ENCODE data around the gene ADAMTSL3.
"Not testable (repeated sequence)": the region's sequence is repeated elsewhere in the genome, so short reads cannot be mapped to it uniquely, and the experiment has no call there.

The ADAMTSL3 gene

DNA sequence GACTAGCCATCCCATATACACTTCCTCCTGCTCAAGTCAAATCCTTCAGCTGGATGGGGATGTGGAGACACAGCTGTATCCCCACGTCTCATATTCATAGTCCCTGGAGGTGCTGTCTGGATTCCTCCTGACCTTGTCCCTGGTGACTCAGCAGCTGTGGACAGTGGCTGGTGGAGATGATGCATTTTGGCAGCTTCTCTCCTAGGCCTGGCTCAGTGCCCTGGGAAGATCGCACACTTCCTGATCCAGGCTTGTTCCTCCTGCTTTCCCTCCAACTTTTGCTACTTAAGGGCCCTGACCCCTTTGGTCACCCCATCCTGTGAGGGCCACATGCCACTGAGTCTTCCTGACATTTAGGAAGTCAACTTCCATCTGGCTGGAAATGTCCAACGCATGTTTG lies 44.4 kb downstream of the ADAMTSL3 start:
- Histone ChIP-seq H3K27me3 (ENCODE audit: insufficient read depth, poor library complexity, severe bottlenecking) (no peaks in the 10 kb centered on the region), H3K4me3 (ENCODE audit: severe bottlenecking) (no peak overlapping the region), H3K27ac (ENCODE audit: poor library complexity, severe bottlenecking) (peak overlapping the region; percentile 3), H3K9me3 (ENCODE audit: severe bottlenecking) (no peaks in the 10 kb centered on the region), H3K4me1 (ENCODE audit: insufficient read depth, poor library complexity, severe bottlenecking) (peaks cover 16% of the 10 kb centered on the region), H3K36me3 (ENCODE audit: low read depth) (no peaks in the 10 kb centered on the region)
- ATAC-seq (ENCODE audit: low read depth) (peak; percentile 71), DNase-seq (ENCODE audit: low spot score) (no peak)
- TF ChIP-seq, protein P1, sequence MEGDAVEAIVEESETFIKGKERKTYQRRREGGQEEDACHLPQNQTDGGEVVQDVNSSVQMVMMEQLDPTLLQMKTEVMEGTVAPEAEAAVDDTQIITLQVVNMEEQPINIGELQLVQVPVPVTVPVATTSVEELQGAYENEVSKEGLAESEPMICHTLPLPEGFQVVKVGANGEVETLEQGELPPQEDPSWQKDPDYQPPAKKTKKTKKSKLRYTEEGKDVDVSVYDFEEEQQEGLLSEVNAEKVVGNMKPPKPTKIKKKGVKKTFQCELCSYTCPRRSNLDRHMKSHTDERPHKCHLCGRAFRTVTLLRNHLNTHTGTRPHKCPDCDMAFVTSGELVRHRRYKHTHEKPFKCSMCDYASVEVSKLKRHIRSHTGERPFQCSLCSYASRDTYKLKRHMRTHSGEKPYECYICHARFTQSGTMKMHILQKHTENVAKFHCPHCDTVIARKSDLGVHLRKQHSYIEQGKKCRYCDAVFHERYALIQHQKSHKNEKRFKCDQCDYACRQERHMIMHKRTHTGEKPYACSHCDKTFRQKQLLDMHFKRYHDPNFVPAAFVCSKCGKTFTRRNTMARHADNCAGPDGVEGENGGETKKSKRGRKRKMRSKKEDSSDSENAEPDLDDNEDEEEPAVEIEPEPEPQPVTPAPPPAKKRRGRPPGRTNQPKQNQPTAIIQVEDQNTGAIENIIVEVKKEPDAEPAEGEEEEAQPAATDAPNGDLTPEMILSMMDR (IDR thresholded peaks at IDR 0.05; ENCODE audit: poor library complexity, severe bottlenecking), result no peak

- Histone ChIP-seq H3K36me3 (ENCODE audit: low read depth) (no peaks in the 10 kb centered on the region), H3K4me3 (ENCODE audit: severe bottlenecking) (no peak overlapping the region), H3K9me3 (ENCODE audit: severe bottlenecking) (no peaks in the 10 kb centered on the region), H3K27ac (ENCODE audit: poor library complexity, severe bottlenecking) (no peak overlapping the region), H3K27me3 (ENCODE audit: insufficient read depth, poor library complexity, severe bottlenecking) (no peaks in the 10 kb centered on the region), H3K4me1 (ENCODE audit: insufficient read depth, poor library complexity, severe bottlenecking) (peaks cover 16% of the 10 kb centered on the region)
- ATAC-seq (ENCODE audit: low read depth) (no peak), DNase-seq (ENCODE audit: low spot score) (no peak)
- TF ChIP-seq, protein P1 (IDR thresholded peaks at IDR 0.05; ENCODE audit: poor library complexity, severe bottlenecking), result no peak
These were observed 45.1 kb downstream of the ADAMTSL3 start for GRCh38 chr15:83699028-83699427.

DNA sequence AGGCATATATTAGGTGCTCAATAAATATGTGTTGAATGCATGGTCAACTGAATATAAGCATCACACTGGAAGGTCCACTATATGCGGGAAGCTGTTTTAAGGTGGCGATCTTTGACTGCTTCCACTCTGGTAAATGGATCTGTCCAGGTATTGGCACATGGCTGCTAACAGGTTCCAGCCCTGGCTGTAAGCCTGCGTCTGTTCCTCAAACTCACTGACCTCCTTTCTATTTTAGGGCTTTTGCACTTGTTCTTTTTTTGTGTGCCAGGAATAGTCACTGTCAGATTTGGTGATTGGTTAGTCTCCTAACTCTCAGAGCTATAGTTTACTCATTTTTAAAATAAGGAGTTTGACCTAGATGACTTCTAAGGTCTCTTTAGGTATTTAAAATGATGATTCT lies 46.2 kb downstream of the ADAMTSL3 start:
- Histone ChIP-seq H3K4me3 (ENCODE audit: severe bottlenecking) (no peak overlapping the region), H3K4me1 (ENCODE audit: insufficient read depth, poor library complexity, severe bottlenecking) (peaks cover 12% of the 10 kb centered on the region)
- ATAC-seq (ENCODE audit: low read depth), result no peak

GRCh38 chr15:83702314-83702713 lies 48.4 kb downstream of the ADAMTSL3 start:
- H3K27me3 ChIP-seq (ENCODE audit: insufficient read depth, poor library complexity, severe bottlenecking); H3K4me1 ChIP-seq (ENCODE audit: insufficient read depth, poor library complexity, severe bottlenecking); DNase-seq (ENCODE audit: low spot score); H3K9me3 ChIP-seq (ENCODE audit: severe bottlenecking); ATAC-seq (ENCODE audit: low read depth); H3K27ac ChIP-seq (ENCODE audit: poor library complexity, severe bottlenecking); H3K4me3 ChIP-seq (ENCODE audit: severe bottlenecking); H3K36me3 ChIP-seq (ENCODE audit: low read depth): not testable (repeated sequence)

More for the DNA sequence above, 46.2 kb downstream of the ADAMTSL3 start:
- no peaks in the 10 kb centered on the region for H3K27me3 ChIP-seq (ENCODE audit: insufficient read depth, poor library complexity, severe bottlenecking)
- no peaks in the 10 kb centered on the region for H3K36me3 ChIP-seq (ENCODE audit: low read depth)
- DNase-seq (ENCODE audit: low spot score), result no peak
- no peak overlapping the region for H3K27ac ChIP-seq (ENCODE audit: poor library complexity, severe bottlenecking)
- no peaks in the 10 kb centered on the region for H3K9me3 ChIP-seq (ENCODE audit: severe bottlenecking)
- TF ChIP-seq, protein P1 (IDR thresholded peaks at IDR 0.05; ENCODE audit: poor library complexity, severe bottlenecking), result no peak

DNA sequence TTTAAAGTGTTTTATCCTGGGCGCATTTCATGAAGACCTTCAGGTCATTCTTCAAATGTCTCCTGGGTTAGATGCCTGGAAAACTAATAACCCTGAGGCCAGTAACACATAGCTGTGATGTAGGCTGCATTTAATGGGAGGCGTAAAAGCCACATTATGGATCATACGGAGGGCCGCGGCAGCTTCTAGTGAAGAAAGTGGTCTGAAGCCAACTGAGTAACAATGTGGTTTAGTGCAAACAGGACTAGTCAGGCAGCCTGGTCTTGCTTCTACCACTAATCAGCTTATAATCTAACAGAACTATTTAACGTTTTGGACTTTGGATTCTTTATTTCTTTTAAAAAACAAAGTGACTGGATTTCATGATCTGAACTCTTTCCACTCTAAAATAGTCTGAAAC lies 54.4 kb downstream of the ADAMTSL3 start:
- H3K9me3 ChIP-seq (ENCODE audit: severe bottlenecking), result no peaks in the 10 kb centered on the region
- no peaks in the 10 kb centered on the region for H3K4me1 ChIP-seq (ENCODE audit: insufficient read depth, poor library complexity, severe bottlenecking)
- H3K4me3 ChIP-seq (ENCODE audit: severe bottlenecking), result no peak overlapping the region
- H3K27ac ChIP-seq (ENCODE audit: poor library complexity, severe bottlenecking), result no peak overlapping the region
- TF ChIP-seq, protein P1 (IDR thresholded peaks at IDR 0.05; ENCODE audit: poor library complexity, severe bottlenecking), result no peak
- H3K36me3 ChIP-seq (ENCODE audit: low read depth), result no peaks in the 10 kb centered on the region
- H3K27me3 ChIP-seq (ENCODE audit: insufficient read depth, poor library complexity, severe bottlenecking), result no peaks in the 10 kb centered on the region
- ATAC-seq (ENCODE audit: low read depth) (no peak), DNase-seq (ENCODE audit: low spot score) (no peak)
